IMR-90 (cell line): Measurements from ENCODE around the gene OR4C3. TPM values are rescaled to one million over a fixed set of nuclear protein-coding genes. Genes with fewer than 3 reads are reported as not detected.

ENCODE experiments used
- ATAC-seq: fragments of 200-7000 bp; cut with Tn5 transposase; 2 replicates; pipeline ENCODE4 v1.9.1; 2020; ENCODE audit warnings: low read depth, mild to moderate bottlenecking, moderate library complexity
- BruUV-seq: library from RNA; stranded (reverse); fragments of 400-500 nt; replicated peaks from 2 replicates; lab custom pipeline; 2021; lab: Mats Ljungman, UMichigan
- CTCF ChIA-PET: fragments of 300-600 bp; formaldehyde crosslinking; extraction: SDS; loops from one replicate; lab custom pipeline; 2021; ENCODE audit warnings: antibody characterized with exemption; lab: Yijun Ruan, JAX
- POLR2A ChIA-PET: fragments of 300-600 bp; sonication (Branson Sonifier 250); formaldehyde crosslinking; loops from one replicate; lab custom pipeline; 2022; ENCODE audit warnings: antibody characterized with exemption; ENCODE audit not compliant: unreplicated experiment; lab: Charles Lee
- DNase-seq: peaks from one replicate; pipeline ENCODE4 v3.0.0; 2013
- H2AFZ ChIP-seq: replicated peaks from 2 replicates; pipeline ENCODE3; 2013; ENCODE audit warnings: low read length, mild to moderate bottlenecking; ENCODE audit not compliant: poor library complexity
- H2AK5ac ChIP-seq: 2 replicates; pipeline ENCODE4 v1.6.1; 2013; ENCODE audit warnings: low read depth, low read length, inconsistent platforms
- H2AK9ac ChIP-seq: replicated peaks from 2 replicates; pipeline ENCODE3; 2013; ENCODE audit warnings: mild to moderate bottlenecking, low read depth, low read length, moderate library complexity; ENCODE audit not compliant: poor library complexity
- H2BK120ac ChIP-seq: 2 replicates; pipeline ENCODE4 v1.6.1; 2013; ENCODE audit warnings: low read depth, low read length, inconsistent platforms
- H2BK15ac ChIP-seq: 3 replicates; pipeline ENCODE4 v1.6.1; 2013; ENCODE audit warnings: low read depth, low read length, inconsistent platforms
- H2BK20ac ChIP-seq: 2 replicates; pipeline ENCODE4 v1.6.1; 2013; ENCODE audit warnings: low read depth, mild to moderate bottlenecking, inconsistent platforms, low read length, moderate library complexity
- H2BK5ac ChIP-seq: 2 replicates; pipeline ENCODE4 v1.6.1; 2013; ENCODE audit warnings: mild to moderate bottlenecking, low read depth, low read length, inconsistent platforms; ENCODE audit not compliant: poor library complexity, severe bottlenecking
- H3K14ac ChIP-seq: replicated peaks from 2 replicates; pipeline ENCODE4 v1.6.1; 2013; ENCODE audit warnings: low read depth, low read length, inconsistent platforms
- H3K18ac ChIP-seq: 2 replicates; pipeline ENCODE4 v1.6.1; 2013; ENCODE audit warnings: low read depth, low read length, control low read depth
- H3K23ac ChIP-seq: 2 replicates; pipeline ENCODE4 v1.6.1; 2013; ENCODE audit warnings: low read depth, low read length, inconsistent platforms
- H3K27ac ChIP-seq: 2 replicates; pipeline ENCODE4 v1.5.1; 2013; ENCODE audit warnings: mild to moderate bottlenecking, control low read depth, low read length; ENCODE audit not compliant: insufficient read depth
- H3K27me3 ChIP-seq: 2 replicates; pipeline ENCODE4 v1.6.1; 2013; ENCODE audit warnings: low read length; ENCODE audit not compliant: control insufficient read depth, insufficient read depth
- H3K36me3 ChIP-seq: 2 replicates; pipeline ENCODE4 v1.6.1; 2013; ENCODE audit warnings: low read length, mixed read lengths; ENCODE audit not compliant: control insufficient read depth, insufficient read depth
- H3K4ac ChIP-seq: 2 replicates; pipeline ENCODE4 v1.6.1; 2013; ENCODE audit warnings: low read depth, low read length, inconsistent platforms
- H3K4me1 ChIP-seq: 2 replicates; pipeline ENCODE4 v1.6.1; 2013; ENCODE audit warnings: low read length, mixed read lengths; ENCODE audit not compliant: control insufficient read depth, insufficient read depth
- H3K4me2 ChIP-seq: 2 replicates; pipeline ENCODE4 v1.6.1; 2013; ENCODE audit warnings: low read depth, mild to moderate bottlenecking, control low read depth, low read length, moderate library complexity
- H3K4me3 ChIP-seq: 2 replicates; pipeline ENCODE4 v1.5.1; 2013; ENCODE audit warnings: low read depth, mild to moderate bottlenecking, control low read depth, low read length, moderate library complexity; ENCODE audit not compliant: insufficient read depth
- H3K56ac ChIP-seq: 2 replicates; pipeline ENCODE4 v1.6.1; 2013; ENCODE audit warnings: low read length, inconsistent platforms; ENCODE audit not compliant: insufficient read depth; ENCODE audit errors: extremely low read depth
- H3K79me1 ChIP-seq, 2 experiments: 2 replicates each; pipeline ENCODE4 v1.6.1; 2013; ENCODE audit warnings: low read length in 2 of 2, inconsistent platforms in 1 of 2, low read depth in 1 of 2
- H3K9ac ChIP-seq: 2 replicates; pipeline ENCODE4 v1.6.1; 2013; ENCODE audit warnings: low read depth, low read length, control low read depth
- H3K9me1 ChIP-seq: 2 replicates; pipeline ENCODE4 v1.6.1; 2013; ENCODE audit warnings: low read length, inconsistent platforms; ENCODE audit not compliant: insufficient read depth
- H3K9me3 ChIP-seq: 2 replicates; pipeline ENCODE4 v1.6.1; 2013; ENCODE audit warnings: low read length; ENCODE audit not compliant: control insufficient read depth, insufficient read depth
- H4K20me1 ChIP-seq: 2 replicates; pipeline ENCODE4 v1.6.1; 2013; ENCODE audit warnings: low read length, inconsistent platforms; ENCODE audit not compliant: insufficient read depth
- H4K5ac ChIP-seq: 2 replicates; pipeline ENCODE4 v1.6.1; 2013; ENCODE audit warnings: mild to moderate bottlenecking, low read depth, low read length, control low read depth
- H4K8ac ChIP-seq, 2 experiments: 2 replicates each; pipeline ENCODE4 v1.6.1; 2013; ENCODE audit warnings: low read depth in 2 of 2, low read length in 2 of 2, control low read depth in 1 of 2, inconsistent platforms in 1 of 2
- H4K91ac ChIP-seq: 2 replicates; pipeline ENCODE4 v1.6.1; 2013; ENCODE audit warnings: low read depth, low read length, inconsistent platforms; ENCODE audit not compliant: insufficient read depth
- BHLHE40 ChIP-seq: fragments of 150-350 bp; IDR thresholded peaks from 2 replicates; pipeline ENCODE4 v1.6.1; 2016; ENCODE audit warnings: mild to moderate bottlenecking, low read depth, low read length
- CEBPB ChIP-seq: IDR thresholded peaks from 2 replicates; pipeline ENCODE4 v1.6.1; 2012; ENCODE audit warnings: low read depth, low read length, improper control_type of control experiment
- CHD1 ChIP-seq: IDR thresholded peaks from 2 replicates; pipeline ENCODE4 v1.6.1; 2012; ENCODE audit warnings: low read depth, low read length, improper control_type of control experiment
- FOS ChIP-seq: fragments of 150-350 bp; IDR thresholded peaks from 2 replicates; pipeline ENCODE4 v1.6.1; 2016; ENCODE audit warnings: low read depth, low read length
- MAFK ChIP-seq: IDR thresholded peaks from 2 replicates; pipeline ENCODE4 v1.6.1; 2012; ENCODE audit warnings: low read depth, low read length, improper control_type of control experiment
- MAZ ChIP-seq: IDR thresholded peaks from 2 replicates; pipeline ENCODE4 v1.6.1; 2012; ENCODE audit warnings: low read depth, mild to moderate bottlenecking, low read length, improper control_type of control experiment, moderate library complexity, borderline replicate concordance
- MXI1 ChIP-seq: IDR thresholded peaks from 2 replicates; pipeline ENCODE4 v1.6.1; 2012; ENCODE audit warnings: low read depth, mild to moderate bottlenecking, low read length, moderate library complexity, borderline replicate concordance
- NFE2L2 ChIP-seq: fragments of 150-350 bp; IDR thresholded peaks from 2 replicates; pipeline ENCODE4 v1.6.1; 2016; ENCODE audit warnings: low read depth, mild to moderate bottlenecking, low read length
- POLR2A ChIP-seq: IDR thresholded peaks from 2 replicates; pipeline ENCODE4 v1.6.1; 2012; ENCODE audit warnings: mild to moderate bottlenecking, low read depth, low read length
- RAD21 ChIP-seq: IDR thresholded peaks from 2 replicates; pipeline ENCODE4 v1.6.1; 2012; ENCODE audit warnings: low read length, improper control_type of control experiment
- RCOR1 ChIP-seq: IDR thresholded peaks from 2 replicates; pipeline ENCODE4 v1.6.1; 2012; ENCODE audit warnings: mild to moderate bottlenecking, low read length, improper control_type of control experiment; ENCODE audit not compliant: insufficient replicate concordance
- RFX5 ChIP-seq: IDR thresholded peaks from 2 replicates; pipeline ENCODE4 v1.8.0; 2012; ENCODE audit warnings: low read depth, mild to moderate bottlenecking, low read length, moderate library complexity
- SMC3 ChIP-seq: fragments of 150-350 bp; IDR thresholded peaks from 2 replicates; pipeline ENCODE4 v1.6.1; 2016; ENCODE audit warnings: low read depth, mild to moderate bottlenecking, antibody characterized with exemption, low read length, moderate library complexity
- WGBS, 2 experiments: methylation state at CpG; one replicate each; pipeline versions ENCODE4 v1.1.5 to v1.1.7; 2013; ENCODE audit warnings: missing lambda C conversion rate in 2 of 2; ENCODE audit not compliant: insufficient read length in 1 of 2; ENCODE audit errors: extremely low coverage in 2 of 2; 5-methylcytosine and 5-hydroxymethylcytosine counted together
- dilution Hi-C: fragments of 300-500 bp; cut with HindIII; formaldehyde crosslinking; loops from one replicate; pipeline ENCODE4 v1.14.3; 2018; ENCODE audit warnings: low sequenced_read_pairs; ENCODE audit not compliant: unreplicated experiment
- in situ Hi-C: fragments of 300-500 bp; cut with MboI; formaldehyde crosslinking; loops from 3 replicates; pipeline ENCODE4 v1.14.3; 2019; ENCODE audit warnings: low sequenced_read_pairs, inconsistent platforms, mixed read lengths
- intact Hi-C: fragments of 100-400 bp; cut with micrococcal nuclease; formaldehyde crosslinking; loops from 2 replicates; pipeline ENCODE4 v1.10.0; 2022
- polyA plus RNA-seq, 3 experiments: library from polyadenylated mRNA; depleted of rRNA; stranded (reverse); fragments of >200 nt; gene quantifications; 2 replicates each; pipeline ENCODE4 v1.2.3, GENCODE V29; 2012; ENCODE audit warnings: low replicate concordance in 1 of 3
- total RNA-seq: library from RNA; depleted of rRNA; stranded (reverse); fragments of >200 nt; gene quantifications from 2 replicates; pipeline ENCODE4 v1.2.3, GENCODE V29; 2012
- TF ChIP-seq, protein P1 (sequence below): fragments of 150-350 bp; IDR thresholded peaks from 2 replicates; pipeline ENCODE4 v1.6.1; 2017; ENCODE audit warnings: mild to moderate bottlenecking, antibody characterized with exemption, low read length, low read depth
- TF ChIP-seq, protein P2 (sequence below): conservative IDR thresholded peaks from 2 replicates; pipeline ENCODE4 v1.5.1; 2012; ENCODE audit warnings: mild to moderate bottlenecking, low read depth, low read length, improper control_type of control experiment
- TF ChIP-seq, protein P3 (sequence below): fragments of 150-350 bp; IDR thresholded peaks from 2 replicates; pipeline ENCODE4 v1.6.1; 2016; ENCODE audit warnings: low read depth, mild to moderate bottlenecking, low read length, moderate library complexity, borderline replicate concordance

OR4C3 gene
- total and polyA plus RNA-seq, 2 of the 4 experiments (the other 2 are of a cell fraction), result not detected

DNA sequence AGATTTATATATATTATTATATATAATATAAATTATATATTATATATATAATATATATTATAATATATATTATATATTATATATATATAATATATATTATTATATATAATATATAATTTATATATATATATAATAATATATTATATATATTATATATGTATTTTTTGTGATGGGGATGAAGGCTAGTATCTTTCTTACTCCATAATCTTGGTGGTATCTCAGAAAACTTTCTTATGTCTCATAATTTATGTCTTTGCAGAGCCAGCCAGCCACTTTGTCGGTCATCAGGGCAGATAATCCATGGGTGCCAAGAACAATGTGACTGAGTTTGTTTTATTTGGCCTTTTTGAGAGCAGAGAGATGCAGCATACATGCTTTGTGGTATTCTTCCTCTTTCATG is 18.8 kb upstream of the OR4C3 start, which contains the start of gene OR4S1:
OR4S1 (plus strand) TSS at position 301 of the 400 bp plus-strand sequence; CDS start at position 301, 0 bp downstream.
- ChIA-PET POLR2A (no interaction called here), CTCF (no interaction called here)
- in situ Hi-C loops (no loop called here), dilution Hi-C loops (no loop called here), intact Hi-C loops (loop anchor here (2.0 to 10.0 kb wide), 3 partner anchors 133 to 1229 kb away; no protein-coding TSS in a partner anchor)
- no peak within 1 kb of the TSS for H3K18ac ChIP-seq
- H4K5ac ChIP-seq, result no peak within 1 kb of the TSS
- no peak within 1 kb of the TSS for H3K4me2 ChIP-seq
- no TSS peak for BruUV-seq
- H3K36me3 ChIP-seq, result no peaks in the 10 kb centered on the region
- no peak within 1 kb of the TSS for H2AK5ac ChIP-seq
- TF ChIP-seq FOS (no peak), MAZ (no peak), RAD21 (no peak), MXI1 (no peak), SMC3 (no peak), NFE2L2 (no peak), RCOR1 (no peak), CEBPB (no peak), POLR2A (no peak), RFX5 (no peak), CHD1 (no peak), MAFK (no peak), BHLHE40 (no peak)
- TF ChIP-seq, protein P1, sequence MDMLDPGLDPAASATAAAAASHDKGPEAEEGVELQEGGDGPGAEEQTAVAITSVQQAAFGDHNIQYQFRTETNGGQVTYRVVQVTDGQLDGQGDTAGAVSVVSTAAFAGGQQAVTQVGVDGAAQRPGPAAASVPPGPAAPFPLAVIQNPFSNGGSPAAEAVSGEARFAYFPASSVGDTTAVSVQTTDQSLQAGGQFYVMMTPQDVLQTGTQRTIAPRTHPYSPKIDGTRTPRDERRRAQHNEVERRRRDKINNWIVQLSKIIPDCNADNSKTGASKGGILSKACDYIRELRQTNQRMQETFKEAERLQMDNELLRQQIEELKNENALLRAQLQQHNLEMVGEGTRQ, result no peak
- TF ChIP-seq, protein P2, sequence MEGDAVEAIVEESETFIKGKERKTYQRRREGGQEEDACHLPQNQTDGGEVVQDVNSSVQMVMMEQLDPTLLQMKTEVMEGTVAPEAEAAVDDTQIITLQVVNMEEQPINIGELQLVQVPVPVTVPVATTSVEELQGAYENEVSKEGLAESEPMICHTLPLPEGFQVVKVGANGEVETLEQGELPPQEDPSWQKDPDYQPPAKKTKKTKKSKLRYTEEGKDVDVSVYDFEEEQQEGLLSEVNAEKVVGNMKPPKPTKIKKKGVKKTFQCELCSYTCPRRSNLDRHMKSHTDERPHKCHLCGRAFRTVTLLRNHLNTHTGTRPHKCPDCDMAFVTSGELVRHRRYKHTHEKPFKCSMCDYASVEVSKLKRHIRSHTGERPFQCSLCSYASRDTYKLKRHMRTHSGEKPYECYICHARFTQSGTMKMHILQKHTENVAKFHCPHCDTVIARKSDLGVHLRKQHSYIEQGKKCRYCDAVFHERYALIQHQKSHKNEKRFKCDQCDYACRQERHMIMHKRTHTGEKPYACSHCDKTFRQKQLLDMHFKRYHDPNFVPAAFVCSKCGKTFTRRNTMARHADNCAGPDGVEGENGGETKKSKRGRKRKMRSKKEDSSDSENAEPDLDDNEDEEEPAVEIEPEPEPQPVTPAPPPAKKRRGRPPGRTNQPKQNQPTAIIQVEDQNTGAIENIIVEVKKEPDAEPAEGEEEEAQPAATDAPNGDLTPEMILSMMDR, result no peak
- TF ChIP-seq, protein P3, sequence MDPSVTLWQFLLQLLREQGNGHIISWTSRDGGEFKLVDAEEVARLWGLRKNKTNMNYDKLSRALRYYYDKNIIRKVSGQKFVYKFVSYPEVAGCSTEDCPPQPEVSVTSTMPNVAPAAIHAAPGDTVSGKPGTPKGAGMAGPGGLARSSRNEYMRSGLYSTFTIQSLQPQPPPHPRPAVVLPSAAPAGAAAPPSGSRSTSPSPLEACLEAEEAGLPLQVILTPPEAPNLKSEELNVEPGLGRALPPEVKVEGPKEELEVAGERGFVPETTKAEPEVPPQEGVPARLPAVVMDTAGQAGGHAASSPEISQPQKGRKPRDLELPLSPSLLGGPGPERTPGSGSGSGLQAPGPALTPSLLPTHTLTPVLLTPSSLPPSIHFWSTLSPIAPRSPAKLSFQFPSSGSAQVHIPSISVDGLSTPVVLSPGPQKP, result no peak
- ATAC-seq (no peak), DNase-seq (no peak)
- no peaks in the 10 kb centered on the region for H3K9me3 ChIP-seq
- H4K8ac ChIP-seq, result no peak within 1 kb of the TSS
- H3K4ac ChIP-seq, result no peak within 1 kb of the TSS
- H4K91ac ChIP-seq, result no peak within 1 kb of the TSS
- H3K9ac ChIP-seq, result no peak within 1 kb of the TSS
- no peaks in the 10 kb centered on the region for H3K27me3 ChIP-seq
- no peaks in the 10 kb centered on the region for H3K4me1 ChIP-seq
- no peaks in the 10 kb centered on the region for H3K79me1 ChIP-seq
- no peak within 1 kb of the TSS for H3K4me3 ChIP-seq
- H3K27ac ChIP-seq, result no peak within 1 kb of the TSS
- no peaks in the 10 kb centered on the region for H4K20me1 ChIP-seq
- no CpG with 5 or more reads among the region's 1 CpG for WGBS, 2 experiments
- H3K23ac ChIP-seq, result no peak within 1 kb of the TSS
- no peak within 1 kb of the TSS for H2BK15ac ChIP-seq
- H2BK20ac ChIP-seq, result no peak within 1 kb of the TSS
- no peak within 1 kb of the TSS for H2AFZ ChIP-seq
- no peak within 1 kb of the TSS for H2AK9ac ChIP-seq
- no peak within 1 kb of the TSS for H2BK5ac ChIP-seq
- H3K9me1 ChIP-seq, result no peaks in the 10 kb centered on the region
- no peak within 1 kb of the TSS for H2BK120ac ChIP-seq
- no peak within 1 kb of the TSS for H3K56ac ChIP-seq
- H3K14ac ChIP-seq, result no peak within 1 kb of the TSS
